Activated CD4-positive, CD25-positive, alpha-beta regulatory T cell treated with anti-CD3 and anti-CD28 coated beads, Interleukin-2, amount 50 U/mL, for 24 hours (primary cell): ENCODE results near the gene KRTCAP2.
"Not testable (repeated sequence)": the region's sequence is repeated elsewhere in the genome, so short reads cannot be mapped to it uniquely, and the experiment has no call there.

ENCODE experiments used
- ATAC-seq, 2 donors: fragments of 150-1000 bp; cut with Tn5 transposase; one replicate each; pipeline ENCODE4 v1.10.0; 2021; ENCODE audit warnings: mild to moderate bottlenecking in 1 of 2, moderate library complexity in 1 of 2

KRTCAP2 gene

DNA sequence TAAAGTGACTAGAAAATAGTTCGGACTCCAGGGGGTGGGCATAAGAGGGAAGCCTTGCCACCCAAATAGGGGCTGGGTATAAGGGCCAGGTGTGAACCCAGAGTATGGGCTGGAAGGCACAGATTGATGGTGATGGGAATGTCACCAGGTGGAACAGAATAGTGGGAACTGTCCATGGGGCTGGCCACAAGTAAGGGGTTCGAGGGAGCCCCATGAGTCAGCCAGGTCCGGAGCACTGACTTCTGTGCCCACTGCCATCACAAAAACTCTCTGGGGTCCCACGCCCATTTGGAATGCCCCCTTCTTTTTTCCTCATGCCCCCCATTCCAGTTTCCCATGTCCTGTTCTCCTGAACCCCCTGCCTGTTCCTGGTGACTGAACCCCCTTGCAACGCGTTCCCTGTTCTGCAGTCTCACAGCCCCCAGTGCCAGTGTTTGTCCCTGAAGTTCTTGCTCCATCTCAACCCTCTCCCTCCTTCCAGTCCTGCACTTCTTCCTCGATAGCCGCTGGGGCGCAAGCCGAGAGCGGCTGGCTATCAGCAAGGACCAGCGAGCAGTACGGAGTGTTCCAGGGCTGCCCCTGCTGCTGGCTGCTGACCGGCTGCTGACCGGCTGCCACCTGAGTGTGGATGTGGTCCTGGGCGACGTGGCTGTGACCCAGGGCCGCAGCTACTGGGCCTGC is 8.4 kb upstream of the KRTCAP2 start:
- no peak for ATAC-seq

DNA sequence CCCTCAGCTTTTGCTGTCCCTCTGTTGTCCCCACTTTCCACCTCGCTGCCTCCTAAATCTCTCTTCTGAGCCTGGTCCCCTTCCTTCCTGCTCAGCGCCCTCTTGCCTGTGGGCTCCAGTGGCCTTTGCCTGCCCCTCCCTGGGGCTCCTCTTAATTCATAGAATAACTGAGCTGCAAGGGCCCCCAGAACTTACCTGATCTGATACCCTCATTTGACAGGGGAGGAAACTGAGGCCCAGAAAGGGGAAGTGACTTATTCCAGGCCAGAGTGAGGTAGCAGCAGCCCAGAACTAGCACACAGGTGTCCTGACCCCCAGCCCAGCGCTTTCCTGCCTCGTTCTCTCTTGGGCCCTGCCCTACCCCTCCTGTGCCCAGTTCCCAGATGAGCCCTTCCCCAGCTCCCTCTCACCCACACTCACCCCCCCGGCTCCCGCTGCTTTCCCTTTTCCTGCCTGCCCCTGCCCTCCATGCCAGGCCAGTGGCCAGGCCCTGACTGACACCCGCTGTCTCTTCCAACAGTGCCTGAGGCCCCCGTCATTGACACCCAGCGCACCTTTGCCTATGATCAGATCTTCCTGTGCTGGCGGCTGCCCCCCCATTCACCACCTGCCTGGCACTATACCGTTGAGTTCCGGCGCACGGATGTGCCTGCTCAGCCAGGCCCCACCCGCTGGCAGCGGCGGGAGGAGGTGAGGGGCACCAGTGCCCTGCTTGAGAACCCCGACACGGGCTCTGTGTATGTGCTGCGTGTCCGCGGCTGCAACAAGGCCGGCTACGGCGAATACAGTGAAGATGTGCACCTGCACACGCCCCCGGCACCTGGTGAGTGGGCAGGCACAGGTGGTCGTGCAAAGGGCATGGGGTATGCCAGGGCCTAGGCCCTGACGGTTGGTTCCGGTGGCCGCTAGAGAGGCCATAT is 6.3 kb upstream of the KRTCAP2 start:
- ATAC-seq = no peak

DNA sequence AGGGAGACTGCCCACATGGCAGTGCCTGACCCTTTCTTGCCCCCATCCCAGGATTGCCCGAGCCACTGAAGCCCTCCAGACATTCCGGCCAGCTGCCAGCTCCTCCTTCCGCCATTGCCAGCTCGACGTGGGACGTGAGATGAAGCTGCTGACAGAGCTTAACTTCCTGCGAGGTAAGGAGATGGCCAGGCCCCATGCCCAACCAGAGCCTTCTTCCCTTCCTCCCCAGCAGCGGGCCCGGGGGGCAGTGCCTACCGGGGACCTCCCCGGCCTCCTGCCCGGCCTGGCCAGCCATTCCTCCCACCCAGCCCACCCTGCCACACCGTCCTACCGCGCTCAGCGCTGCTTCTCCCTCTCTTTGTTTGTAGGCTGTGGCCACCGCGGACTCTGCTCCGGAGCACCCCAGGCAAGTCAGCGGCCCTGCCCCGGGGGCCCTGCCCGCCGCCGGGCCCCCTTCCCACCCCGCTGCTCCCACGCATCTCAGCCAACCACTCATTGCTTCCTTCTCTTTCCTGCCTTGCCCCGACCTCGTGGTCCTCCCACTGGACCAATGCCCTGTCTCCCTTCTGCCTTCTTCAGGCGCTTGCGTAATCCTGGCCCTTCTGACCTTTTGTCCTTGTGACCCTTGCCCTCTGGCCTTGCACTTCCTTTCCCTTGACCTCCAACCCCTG is 5.5 kb upstream of the KRTCAP2 start:
- no peak for ATAC-seq

DNA sequence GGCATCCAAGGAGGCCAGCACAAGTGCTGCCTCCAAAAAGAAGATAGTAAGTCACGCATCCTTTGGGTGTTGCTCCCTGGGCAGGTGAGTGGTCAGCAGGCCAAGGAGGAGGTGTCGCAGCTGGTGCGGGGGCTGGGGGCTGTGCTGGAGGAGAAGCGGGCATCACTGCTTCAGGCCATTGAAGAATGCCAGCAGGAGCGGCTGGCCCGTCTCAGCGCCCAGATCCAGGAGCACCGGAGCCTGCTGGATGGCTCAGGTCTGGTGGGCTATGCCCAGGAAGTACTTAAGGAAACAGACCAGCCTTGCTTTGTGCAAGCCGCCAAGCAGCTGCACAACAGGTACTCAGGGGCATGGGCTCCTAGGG is 4.8 kb upstream of the KRTCAP2 start:
- ATAC-seq = no peak

DNA sequence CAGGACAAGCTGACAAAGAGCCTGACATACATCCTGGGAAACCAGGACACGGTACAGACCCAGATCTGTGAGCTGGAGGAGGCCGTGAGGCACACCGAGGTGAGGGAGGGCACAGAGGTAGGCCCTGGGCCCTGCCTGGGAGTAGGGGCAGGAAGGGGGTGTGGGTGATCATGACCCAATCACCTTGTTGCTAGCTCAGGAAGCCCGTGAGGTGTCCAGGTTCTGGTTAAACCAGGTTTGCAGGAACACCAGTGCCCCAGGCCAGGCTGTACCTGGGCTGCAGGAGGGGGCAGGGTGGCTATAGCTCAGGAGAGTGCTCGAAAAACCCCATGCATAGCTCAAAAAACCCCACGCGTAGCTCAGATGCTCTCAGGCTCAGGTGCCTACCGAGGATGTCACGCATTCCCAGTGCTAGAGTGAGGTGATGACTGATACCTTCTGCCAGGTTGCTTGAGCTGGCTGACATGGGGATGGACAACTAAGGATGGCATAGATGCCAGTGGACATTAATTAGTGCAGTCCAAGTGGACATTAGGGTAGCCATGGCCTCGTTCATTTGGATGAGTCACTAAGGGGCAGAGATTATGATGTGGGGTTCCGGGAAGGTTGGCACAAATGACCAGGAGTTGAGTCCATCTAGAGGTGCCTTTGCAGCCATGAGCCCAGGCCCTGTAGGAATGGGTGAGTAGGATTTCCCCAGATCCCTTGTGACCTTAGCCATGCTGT is 4.3 kb upstream of the KRTCAP2 start:
- ATAC-seq = no peak

DNA sequence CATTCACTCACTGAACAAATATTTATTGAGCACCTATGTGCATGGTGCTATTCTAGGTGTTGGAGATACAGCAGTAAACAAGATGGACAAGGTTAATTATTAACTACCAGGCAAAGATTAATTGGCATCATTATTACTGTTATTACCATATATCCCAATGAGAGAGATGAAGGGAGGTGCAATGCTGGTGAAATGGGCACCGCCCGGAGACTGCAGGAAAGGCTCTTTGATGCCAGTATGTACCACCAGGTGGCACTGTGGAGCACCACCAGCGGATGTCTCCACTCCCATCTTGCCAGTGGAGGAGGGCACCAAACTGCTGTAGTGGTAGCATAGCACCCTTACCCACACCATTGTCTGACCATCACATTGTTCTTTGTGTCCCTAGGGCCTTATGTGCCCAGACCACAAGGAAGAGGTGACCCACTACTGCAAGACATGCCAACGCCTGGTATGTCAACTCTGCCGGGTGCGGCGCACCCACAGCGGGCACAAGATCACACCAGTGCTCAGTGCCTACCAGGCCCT is 3.5 kb upstream of the KRTCAP2 start:
- peak; percentile 27 to 40 for ATAC-seq

DNA sequence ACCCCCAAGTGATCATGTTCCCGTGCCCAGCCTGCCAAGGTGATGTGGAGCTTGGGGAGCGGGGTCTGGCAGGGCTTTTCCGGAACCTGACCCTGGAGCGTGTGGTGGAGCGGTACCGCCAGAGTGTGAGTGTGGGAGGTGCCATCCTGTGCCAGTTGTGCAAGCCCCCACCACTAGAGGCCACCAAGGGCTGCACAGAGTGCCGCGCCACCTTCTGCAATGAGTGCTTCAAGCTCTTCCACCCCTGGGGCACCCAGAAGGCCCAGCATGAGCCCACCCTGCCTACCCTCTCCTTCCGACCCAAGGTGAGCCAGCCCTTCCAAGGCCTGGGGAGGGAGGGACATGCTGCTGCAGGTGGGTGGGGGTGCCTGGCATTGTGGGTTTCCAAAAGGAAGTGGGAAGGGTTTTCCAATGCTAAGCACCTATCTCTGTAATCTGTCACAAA is 2.8 kb upstream of the KRTCAP2 start:
- ATAC-seq = no peak

DNA sequence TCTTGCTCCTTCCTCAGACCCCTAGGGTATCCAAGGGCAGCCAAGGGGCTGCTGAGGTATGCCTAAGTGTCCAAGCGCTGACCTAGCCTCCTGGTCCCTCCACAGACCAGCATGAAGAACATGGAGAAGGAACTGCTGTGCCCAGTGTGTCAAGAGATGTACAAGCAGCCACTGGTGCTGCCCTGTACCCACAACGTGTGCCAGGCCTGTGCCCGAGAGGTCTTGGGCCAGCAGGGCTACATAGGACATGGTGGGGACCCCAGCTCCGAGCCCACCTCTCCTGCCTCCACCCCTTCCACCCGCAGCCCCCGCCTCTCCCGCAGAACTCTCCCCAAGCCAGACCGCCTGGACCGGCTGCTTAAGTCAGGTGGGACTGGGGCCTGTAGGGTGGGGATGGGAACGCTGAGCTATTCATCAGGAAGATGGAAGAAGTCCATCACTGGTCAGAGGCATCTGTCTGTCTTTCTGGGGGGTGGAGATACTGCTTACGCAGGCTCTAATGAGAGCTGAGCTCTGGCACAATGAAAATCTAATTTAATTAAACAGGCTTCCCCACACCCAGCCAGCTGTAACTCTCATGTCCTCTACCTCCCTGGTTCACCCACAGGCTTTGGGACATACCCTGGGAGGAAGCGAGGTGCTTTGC is 2.3 kb upstream of the KRTCAP2 start:
- no peak for ATAC-seq

DNA sequence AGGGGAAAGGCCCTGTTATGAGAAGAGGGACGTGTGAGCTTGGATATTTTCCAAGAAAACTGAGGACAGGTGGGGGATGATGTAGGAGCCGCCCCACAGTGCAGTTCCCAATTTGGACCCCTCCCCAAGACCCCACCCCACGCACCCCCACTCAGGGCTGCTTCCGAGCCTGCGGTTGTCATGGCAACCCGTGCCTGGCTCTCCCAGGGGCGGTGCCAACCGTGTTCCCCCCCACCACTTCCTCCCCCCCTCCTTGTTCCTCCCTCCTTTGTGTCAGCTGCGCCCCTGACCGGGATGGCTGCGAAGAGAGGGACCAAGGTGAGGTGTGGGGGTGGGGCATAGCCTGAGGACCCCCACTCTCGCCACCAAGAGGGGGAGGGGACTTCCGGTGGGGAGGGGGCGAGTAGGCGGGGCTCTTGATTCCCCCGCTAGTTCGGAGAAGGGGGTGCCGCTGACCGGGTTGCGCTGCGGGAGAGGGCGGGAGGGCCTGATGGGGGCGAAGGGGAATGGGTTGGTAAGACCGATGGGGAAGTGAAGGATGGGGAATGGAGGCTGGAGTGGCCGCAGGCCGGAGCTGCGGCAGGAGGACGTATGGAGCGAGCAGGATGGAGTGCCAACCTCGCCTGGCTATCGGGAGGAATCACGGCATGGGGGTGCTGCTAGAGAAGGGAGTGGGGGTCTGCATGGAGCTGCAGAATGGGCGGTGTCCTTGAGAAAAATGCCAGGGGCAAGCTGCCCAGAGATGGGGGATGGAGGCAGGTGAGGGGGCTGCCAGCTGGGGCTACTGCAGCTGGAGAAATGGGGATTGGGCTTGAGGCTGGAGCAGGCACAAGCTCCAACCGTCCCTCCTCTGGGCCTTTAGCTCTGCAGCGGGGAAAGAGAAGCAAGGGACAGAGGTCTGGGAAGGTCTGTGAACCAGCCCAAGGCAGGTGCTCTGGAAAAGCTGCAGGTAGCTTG is 1.5 kb upstream of the KRTCAP2 start:
- no peak for ATAC-seq

DNA sequence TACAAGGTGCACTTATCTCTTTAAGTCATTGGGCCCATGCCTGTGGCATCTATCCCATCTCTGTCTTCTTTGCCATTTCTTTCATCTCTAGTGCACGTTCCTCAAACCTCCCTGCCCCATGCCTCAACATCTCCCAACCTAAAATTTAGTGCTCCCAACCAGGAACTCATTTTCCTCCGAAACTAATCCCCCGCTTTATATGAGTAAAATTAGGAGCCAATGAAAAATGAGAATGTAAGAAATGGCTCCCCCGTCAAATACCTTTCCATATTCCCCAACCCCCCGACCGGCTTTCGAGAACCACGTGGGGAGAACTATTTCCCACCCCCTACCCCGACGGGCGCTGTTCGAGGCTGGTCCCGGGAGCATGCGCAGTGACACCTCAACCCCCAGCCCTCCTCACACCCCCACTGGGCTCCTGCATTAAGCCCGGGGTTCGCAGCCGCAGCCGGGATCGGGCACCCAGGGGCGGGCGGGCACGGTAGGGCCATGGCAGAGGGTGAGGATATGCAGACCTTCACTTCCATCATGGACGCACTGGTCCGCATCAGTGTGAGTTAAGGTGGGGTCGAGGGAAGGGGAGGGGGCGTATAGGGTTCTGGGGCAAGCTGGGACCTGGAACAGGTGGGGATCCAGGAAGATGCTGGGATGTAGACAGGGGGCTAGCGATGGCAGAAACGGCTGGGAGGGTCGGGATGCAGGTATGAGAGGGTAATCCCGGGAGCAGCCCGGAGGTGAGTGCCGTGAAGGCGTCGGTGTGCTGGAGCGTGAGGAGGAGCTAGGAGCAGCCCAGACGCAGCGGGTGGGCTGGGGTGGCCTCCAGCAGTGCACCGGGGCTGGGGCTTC is 597 bp upstream of the KRTCAP2 start, which contains the start of gene TRIM46:
Gene TRIM46 (plus strand): TSS at position 372 of the 846 bp plus-strand sequence. CDS start 118 bp downstream, at position 490.
- ATAC-seq = peak; percentile 33 to 36

DNA sequence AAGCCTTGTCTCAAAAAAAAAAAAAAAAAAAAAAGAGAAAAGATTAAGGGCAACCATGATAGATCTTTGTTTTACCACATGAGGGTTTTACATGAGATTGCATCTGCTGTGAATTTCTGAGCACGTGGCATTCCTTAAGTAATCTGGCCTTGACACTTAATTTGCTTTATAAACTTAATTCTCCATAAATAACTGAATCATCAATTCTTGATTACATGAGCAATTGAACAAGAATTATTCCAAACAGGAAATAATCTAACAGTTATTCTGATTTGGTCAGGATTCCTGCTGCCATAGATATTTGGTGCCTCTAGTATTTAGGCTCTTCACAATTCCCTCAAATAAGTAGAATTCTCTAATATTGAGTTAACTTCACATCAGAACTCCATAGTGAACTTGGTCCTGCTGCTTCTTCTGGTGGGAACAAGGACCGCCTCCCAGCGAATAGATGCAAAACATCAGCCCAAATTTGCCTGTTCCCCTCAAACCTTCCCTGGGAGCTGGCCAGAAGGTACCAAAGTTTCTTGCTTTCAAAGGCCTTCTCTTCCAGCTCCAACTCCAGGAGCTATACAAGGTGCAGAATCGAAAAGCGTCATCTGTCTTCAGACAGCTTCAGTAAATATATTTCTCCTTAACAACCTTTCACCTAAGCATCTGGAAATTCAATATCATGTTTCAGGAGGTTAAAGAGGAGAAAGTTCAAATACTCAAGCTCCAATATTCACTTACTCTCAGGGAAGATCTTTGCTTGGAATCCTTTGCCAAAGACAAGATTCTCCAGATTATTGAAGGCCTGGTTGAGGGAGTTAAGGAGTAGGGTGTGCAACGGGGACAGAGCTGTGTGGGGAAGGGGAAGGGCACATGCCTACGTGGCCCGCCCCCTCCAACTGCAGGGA is 1.0 kb downstream of the KRTCAP2 start:
- ATAC-seq = peak; percentile 22 to 34

DNA sequence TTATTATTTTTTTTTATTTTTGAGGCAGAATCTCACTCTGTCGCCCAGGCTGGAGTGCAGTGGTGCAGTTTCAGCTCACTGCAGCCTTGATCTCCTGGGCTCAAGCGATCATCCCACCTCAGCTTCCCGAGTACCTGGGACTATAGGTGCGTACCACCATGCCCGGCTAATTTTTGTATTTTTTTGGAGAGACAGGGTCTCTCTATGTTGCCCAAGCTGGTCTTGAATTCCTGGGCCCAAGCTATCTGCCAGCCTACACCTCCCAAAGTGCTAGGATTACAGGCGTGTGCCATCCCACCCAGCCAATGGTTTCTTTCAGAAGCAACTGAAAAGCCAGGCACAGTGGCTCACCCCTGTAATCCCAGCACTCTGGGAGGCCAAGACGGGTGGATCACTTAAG is 2.3 kb downstream of the KRTCAP2 start:
- ATAC-seq = no peak

DNA sequence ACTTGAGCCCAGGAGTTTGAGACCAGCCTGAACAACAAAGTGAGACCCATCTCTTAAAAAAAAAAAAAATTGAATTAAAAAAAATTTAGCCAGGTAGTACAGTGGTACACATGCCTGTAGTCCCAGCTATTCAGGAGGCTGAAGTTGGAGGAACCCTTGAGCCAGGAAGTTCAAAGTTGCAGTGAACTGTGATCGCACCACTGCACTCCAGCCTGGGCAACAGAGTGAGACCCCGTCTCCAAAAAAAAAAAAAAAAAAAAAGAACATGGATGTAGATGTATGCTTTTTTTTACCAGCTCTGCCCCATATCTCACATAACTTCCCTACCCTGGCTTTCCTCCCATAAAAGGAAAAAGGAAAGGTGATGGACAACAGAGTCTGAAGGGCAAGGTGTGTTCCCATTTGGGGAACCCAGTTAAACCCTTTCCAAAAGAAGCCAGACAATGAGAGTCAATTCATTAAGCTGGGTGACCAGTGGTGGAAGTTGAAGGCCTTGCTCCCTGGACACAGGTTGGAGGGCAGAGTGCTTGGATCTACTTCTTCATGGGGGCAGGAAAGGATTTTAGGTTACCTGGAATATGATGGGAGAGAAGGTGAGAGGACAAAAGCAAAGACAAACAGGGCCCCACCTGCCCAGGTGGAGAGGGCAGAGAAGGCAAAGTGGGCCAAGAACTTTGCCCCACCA is 2.9 kb downstream of the KRTCAP2 start:
- ATAC-seq = no peak

DNA sequence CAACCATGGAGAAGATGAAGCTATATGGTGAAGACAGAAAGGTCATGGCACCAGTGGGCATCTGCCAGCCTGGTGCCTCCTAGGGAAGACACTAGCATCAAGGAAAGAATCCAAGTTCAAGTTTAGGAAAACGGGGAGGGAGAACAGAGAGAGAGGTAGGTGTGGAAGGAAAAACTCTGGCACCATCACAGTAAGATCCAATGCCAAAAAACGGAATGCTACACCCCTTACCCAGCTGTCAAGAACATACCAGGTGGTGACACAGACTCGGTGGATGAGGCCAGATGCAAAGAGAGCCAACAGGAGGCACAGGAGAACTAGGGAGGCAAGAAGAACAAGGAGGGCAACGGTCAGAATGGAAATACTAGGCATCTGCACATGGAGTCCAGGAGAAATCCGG is 3.6 kb downstream of the KRTCAP2 start:
- no peak for ATAC-seq

DNA sequence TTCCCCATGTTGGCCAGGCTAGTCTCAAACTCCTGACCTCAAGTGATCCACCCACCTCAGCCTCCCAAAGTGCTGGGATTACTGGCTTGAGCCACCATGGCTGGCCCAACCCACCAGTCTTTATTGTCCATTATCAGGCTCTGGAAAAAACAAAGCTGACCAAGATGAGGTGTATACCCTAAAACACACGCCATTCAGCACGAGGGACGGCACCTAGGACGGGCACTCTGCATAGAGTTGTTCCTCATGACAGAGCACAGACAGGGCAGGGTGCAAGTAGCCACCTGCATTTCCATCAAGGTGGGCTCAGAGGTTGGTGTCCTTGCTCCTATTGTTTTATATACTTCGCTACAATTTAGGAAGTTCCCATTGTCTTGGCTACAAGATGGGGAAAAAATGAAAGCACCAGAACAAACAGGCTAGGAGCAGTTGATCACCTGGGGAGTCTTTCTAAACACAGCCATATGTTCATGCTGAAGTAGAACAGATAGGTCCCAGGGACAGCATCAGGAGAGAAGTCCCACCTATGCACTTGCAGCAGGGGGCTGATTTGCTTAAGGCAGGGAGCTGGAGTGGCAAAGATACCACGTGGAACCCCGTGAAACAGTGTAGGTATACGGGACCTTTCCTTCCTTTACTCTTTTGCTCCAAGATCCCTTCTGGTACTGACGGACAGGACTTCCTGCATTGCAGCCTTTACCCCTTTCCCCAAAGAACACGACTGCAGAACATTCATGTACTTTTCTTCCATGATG is 4.5 kb downstream of the KRTCAP2 start:
- no peak for ATAC-seq

DNA sequence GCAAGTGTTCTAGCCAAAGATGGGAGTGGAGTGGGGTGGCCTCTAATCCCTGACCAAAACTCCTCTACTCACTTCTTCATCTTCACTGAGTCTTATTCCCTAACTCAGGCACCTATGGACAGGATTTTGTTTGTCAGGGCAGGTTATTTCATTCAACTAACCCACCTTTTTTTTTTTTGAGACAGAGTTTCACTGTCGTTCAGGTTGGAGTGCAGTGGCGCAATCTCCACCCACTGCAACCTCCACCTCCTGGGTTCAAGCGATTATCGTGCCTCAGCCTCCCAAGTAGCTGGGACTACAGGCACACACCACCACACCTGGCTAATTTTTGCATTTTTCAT is 5.0 kb downstream of the KRTCAP2 start:
- not testable (repeated sequence) for ATAC-seq
